ENCODE measurements around the gene EHMT1.

Gene EHMT1

GRCh38 chr9:137570566-137570965, 48.2 kb upstream of the EHMT1 start:
- TF ChIP-seq TOX (CRISPR knock-in tag; IDR thresholded peaks at IDR 0.05; ENCODE audit: borderline replicate concordance): no peak
- no peak for TF ChIP-seq ZNF70 (CRISPR knock-in tag; IDR thresholded peaks at IDR 0.05)
- TF ChIP-seq OSR1 (CRISPR knock-in tag; IDR thresholded peaks at IDR 0.05): no peak
- TF ChIP-seq CREB5 (CRISPR knock-in tag; IDR thresholded peaks at IDR 0.05; ENCODE audit: low read depth): no peak
- no peak for TF ChIP-seq ZC3H10 (CRISPR knock-in tag; IDR thresholded peaks at IDR 0.05)
- TF ChIP-seq TSHZ2 (CRISPR knock-in tag; IDR thresholded peaks at IDR 0.05): no peak
- ATAC-seq: no peak

- no peak for ATAC-seq
- TF ChIP-seq TOX (CRISPR knock-in tag; IDR thresholded peaks at IDR 0.05; ENCODE audit: borderline replicate concordance): no peak
- TF ChIP-seq TSHZ2 (CRISPR knock-in tag; IDR thresholded peaks at IDR 0.05): no peak
- TF ChIP-seq TCF4 (CRISPR knock-in tag; IDR thresholded peaks at IDR 0.05; ENCODE audit: borderline replicate concordance): no peak
- TF ChIP-seq ZNF565 (CRISPR knock-in tag; conservative IDR thresholded peaks at IDR 0.05; ENCODE audit: low read depth): no peak
- no peak for TF ChIP-seq BACH2 (CRISPR knock-in tag; IDR thresholded peaks at IDR 0.05; ENCODE audit: borderline replicate concordance)
- TF ChIP-seq OSR1 (CRISPR knock-in tag; IDR thresholded peaks at IDR 0.05): no peak
- TF ChIP-seq POU6F1 (CRISPR knock-in tag; IDR thresholded peaks at IDR 0.05; ENCODE audit: borderline replicate concordance, low read depth): no peak
- no peak for TF ChIP-seq CREB5 (CRISPR knock-in tag; IDR thresholded peaks at IDR 0.05; ENCODE audit: low read depth)
Observed at GRCh38 chr9:137574192-137574591, 44.6 kb upstream of the EHMT1 start.

GRCh38 chr9:137575364-137575715, 43.5 kb upstream of the EHMT1 start:
- TF ChIP-seq ZC3H10 (CRISPR knock-in tag; IDR thresholded peaks at IDR 0.05) (no peak), PATZ1 (CRISPR knock-in tag; IDR thresholded peaks at IDR 0.05; ENCODE audit: borderline replicate concordance) (no peak), TOX (CRISPR knock-in tag; IDR thresholded peaks at IDR 0.05; ENCODE audit: borderline replicate concordance) (no peak), RARB (CRISPR knock-in tag; IDR thresholded peaks at IDR 0.05) (no peak), ZFP3 (CRISPR knock-in tag; IDR thresholded peaks at IDR 0.05) (no peak), ESRRG (CRISPR knock-in tag; IDR thresholded peaks at IDR 0.05) (no peak), GLIS3 (CRISPR knock-in tag; IDR thresholded peaks at IDR 0.05) (no peak), ZNF70 (CRISPR knock-in tag; IDR thresholded peaks at IDR 0.05) (no peak), ZFP30 (CRISPR knock-in tag; IDR thresholded peaks at IDR 0.05) (no peak)

More at GRCh38 chr9:137575364-137575715, 43.5 kb upstream of the EHMT1 start:
- no peak for ATAC-seq
